Stromal cell of bone marrow (primary cell): ENCODE data around the gene DHX29.
A peak's percentile ranks its signal among the peaks of the same experiment; 100 is the strongest.

ENCODE experiments used
- DNase-seq: peaks from one replicate; pipeline ENCODE4 v3.0.0-alpha.2; 2012; ENCODE audit warnings: low read depth

DHX29 gene

GRCh38 chr5:55232985-55233928, 74.2 kb downstream of the DHX29 start, which contains the start of gene CCNO:
Gene CCNO (minus strand): TSS chr5:55233608. CDS start chr5:55233523, 85 bp downstream.
- peak; percentile 72 for DNase-seq

DNA sequence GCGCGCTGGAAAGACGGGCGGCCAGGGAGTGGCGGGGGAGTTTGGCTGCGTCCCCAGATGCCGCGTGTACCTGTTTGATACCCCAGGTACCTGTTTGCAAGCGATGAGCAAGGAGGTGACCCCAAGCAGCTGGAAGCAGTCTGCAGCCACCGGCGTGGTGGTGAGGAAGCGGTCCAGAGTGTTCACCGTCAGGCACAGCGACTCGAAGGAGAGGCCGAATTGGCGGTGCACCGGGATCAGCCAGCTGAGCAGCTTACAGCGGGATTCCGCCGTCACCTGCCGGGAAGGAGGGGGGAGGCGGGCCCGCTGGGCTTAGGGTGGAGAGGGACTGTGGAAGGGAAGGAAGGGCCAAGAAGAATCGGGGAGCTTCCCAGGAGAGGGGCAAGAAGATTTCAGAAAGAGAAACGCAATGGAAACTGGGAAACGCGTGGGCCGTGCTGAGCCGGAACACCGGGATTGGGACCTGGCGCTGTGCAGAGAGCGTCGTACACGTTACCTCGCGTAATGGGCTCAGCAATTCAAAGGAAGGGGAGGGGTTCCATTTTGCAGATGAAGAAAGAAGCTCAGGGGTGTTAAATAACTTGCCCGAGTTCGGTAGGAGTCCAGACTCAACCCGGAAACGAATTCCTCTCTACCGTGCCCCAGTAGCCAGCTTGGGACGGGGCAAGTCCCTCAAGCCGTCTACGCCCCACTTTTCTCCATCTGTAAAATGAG, 75.1 kb downstream of the DHX29 start:
- no peak for DNase-seq

DNA sequence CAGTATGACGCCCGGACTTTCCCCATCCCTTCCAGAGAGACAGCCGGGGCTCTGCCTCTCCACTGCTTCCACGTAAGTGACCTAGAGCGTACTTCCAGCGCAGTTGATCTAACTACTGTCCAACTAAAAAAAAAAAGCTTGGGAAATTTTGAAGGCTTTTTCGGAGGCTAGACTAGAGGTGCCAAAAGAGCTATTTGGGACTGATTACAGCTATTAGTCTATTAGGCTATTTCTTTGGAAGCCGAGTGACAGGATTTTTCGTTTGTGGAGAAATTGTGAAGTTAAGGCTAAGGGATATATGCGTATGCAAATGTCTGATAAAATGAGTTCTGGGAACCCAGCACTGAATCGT, 75.6 kb downstream of the DHX29 start:
- no peak for DNase-seq

DNA sequence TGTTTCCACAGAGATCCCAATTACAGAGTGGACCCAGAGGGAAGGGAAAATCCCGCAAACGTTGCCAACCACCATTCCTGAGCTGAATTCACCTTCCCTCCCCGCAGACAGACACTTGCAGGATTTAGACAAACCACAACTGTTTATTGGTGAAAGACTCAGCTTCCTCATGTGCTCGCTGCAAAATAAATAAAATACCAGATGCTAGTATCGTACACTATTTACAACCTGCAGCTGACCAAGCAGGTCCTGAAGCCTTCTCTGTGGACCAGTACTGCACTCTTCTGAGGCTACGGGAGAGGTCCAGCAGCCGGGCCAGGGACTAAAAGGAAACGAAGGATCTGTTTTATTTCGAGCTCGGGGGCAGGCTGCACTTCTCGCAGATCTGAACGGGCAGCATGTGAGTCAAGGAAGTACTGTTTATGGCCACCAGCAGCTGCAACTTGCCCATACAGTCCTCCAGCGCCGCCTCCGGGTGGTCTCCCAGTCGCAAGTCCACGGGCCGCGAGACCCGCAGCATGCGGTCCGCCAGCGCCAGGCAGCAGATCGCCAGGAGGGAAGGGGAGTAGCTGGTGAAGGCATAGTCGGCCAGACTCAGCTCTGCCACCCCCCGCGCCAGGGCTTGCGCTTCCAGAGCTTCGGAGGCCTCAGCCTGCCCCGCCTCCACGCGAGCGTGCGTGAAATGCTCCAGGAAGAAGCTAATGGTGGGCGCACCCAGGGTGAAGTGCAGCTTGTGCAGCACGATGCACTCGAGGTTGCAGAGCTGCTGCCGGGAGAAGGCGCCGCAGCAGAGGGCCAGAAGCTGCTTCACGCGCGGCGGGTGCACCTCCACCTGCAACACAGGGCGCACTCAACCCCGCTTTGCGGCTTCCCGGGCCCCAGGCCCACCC, 76.2 kb downstream of the DHX29 start:
- DNase-seq: no peak

- no peak for DNase-seq
These were observed 77.3 kb downstream of the DHX29 start for GRCh38 chr5:55230086-55230629.

DNA sequence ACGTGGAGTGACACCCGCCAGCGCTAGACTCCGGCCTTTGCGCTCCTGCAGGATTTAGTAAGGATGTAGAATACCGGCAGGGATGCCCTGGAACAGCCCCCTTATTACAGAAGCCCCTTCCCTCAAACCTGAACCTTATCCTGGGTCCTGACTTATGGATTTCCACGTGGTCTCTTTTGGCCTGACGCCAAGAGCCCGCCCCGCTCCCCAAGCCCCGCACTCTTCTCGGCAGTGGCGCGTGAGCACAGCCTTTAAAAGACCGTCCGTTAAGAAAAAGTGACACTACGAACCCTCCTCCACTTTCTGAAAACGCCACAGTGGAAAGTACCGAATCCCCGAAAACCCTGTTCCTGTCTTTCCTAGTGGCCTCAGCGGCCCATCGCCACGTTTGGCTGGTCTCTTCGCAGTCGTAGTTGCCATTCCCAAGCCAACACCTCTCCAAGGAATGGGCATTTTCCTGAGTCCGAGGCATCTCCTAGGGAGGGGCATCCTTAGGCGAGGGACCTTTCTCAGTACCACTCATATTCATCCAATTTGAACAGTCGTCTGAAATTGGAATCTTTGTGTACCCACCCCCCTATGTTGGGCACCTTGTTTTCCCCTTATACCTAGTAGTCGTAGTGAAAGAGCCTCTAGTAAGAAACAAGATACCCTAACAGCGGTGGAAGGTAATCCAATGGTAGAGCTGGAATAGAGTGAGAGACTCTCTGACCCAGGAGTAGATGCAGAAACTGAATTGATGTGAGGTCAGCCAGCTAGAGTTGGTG, 79.6 kb downstream of the DHX29 start:
- DNase-seq: no peak

DNA sequence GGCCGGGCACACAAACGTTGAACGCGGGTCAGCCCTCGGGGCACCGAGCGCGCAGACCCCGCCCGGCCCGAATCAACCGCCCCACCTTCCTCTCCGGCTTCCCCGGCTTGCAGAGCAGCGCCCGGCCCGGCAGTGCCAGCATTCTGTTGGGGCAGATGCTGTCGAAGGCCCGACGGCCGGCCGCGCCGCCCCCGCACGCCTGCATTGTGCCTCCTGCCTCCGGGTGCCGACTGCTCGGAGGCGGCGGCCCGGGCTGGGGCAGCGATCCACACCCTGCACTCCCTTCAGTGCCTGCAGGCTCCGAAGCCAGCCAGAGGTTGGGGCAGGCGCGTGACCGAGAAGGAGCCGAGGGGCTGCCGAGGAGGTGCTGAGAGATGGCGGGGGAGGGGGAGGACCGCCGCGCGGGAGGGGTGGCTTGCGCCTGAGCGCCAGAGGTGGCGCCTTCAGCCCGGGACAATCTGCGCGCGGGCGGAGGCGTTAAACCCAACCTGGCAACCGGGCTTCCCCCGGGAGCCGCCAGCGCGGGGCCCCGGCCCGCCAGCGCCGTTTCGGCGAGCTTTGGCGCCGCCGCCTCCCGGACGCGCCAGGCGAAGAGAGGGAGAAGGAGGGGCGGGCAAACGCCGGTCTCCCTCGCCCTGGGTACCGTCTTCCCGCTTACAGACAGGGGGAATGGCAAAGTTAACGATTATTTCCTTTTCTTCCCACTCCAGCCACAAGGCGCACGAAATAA, 80.4 kb downstream of the DHX29 start, which contains the start of gene MCIDAS:
Gene MCIDAS, minus strand, starts transcription at position 382 of the 730 bp plus-strand sequence. Its CDS starts 177 bp downstream, at position 205.
- DNase-seq: no peak

- no peak for DNase-seq
These were observed 81.2 kb downstream of the DHX29 start for GRCh38 chr5:55226027-55226933.

DNA sequence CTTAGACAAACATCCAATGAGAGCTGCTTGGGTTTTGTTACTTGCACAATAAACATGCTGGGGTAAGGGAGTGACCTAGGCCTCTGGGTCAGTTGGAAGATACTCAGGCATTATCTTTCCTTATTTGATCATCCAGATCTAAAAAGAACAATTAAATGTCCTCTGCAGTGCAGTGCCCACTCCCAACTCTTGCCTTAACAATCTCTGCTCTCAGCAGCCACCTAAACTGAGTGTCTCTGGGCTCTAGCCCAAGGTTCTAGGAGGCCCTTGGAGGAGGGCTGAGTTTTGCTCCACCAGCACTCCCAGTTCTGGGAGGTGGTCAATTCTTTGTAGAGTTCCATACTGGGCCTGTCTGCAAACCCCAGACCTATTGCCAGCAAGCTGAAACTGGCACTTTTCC, 82.1 kb downstream of the DHX29 start:
- DNase-seq: no peak

GRCh38 chr5:55223812-55224240, 83.7 kb downstream of the DHX29 start:
- no peak for DNase-seq

- DNase-seq: no peak
These were observed 84.3 kb downstream of the DHX29 start for GRCh38 chr5:55222985-55223811.

- DNase-seq: no peak
These were observed 85.2 kb downstream of the DHX29 start for GRCh38 chr5:55222092-55222984.

- DNase-seq: no peak
These were observed 86.9 kb downstream of the DHX29 start for GRCh38 chr5:55220433-55221185.

GRCh38 chr5:55219770-55220169, 87.7 kb downstream of the DHX29 start:
- DNase-seq: no peak

GRCh38 chr5:55218967-55219366, 88.5 kb downstream of the DHX29 start:
- no peak for DNase-seq

- no peak for DNase-seq
These were observed 96.2 kb downstream of the DHX29 start for GRCh38 chr5:55211184-55211874.
